ENCODE results near the gene PRRX2.
"Not testable (repeated sequence)": the region's sequence is repeated elsewhere in the genome, so short reads cannot be mapped to it uniquely, and the experiment has no call there.

PRRX2 gene

GRCh38 chr9:129655154-129655553 lies 10.3 kb upstream of the PRRX2 start:
- Histone ChIP-seq H3K4me1 (no peaks in the 10 kb centered on the region), H3K9me3 (no peaks in the 10 kb centered on the region), H3K36me3 (no peaks in the 10 kb centered on the region), H3K27me3 (no peaks in the 10 kb centered on the region), H3K4me3 (ENCODE audit: low read depth, low read length) (no peak overlapping the region)
- TF ChIP-seq CTCF (IDR thresholded peaks at IDR 0.05; ENCODE audit: low read depth, low read length), result no peak
- no peak for DNase-seq

- TF ChIP-seq CTCF (IDR thresholded peaks at IDR 0.05; ENCODE audit: low read depth, low read length), result no peak
- no peak for DNase-seq
- H3K36me3 ChIP-seq, result no peaks in the 10 kb centered on the region
- no peaks in the 10 kb centered on the region for H3K4me1 ChIP-seq
- no peaks in the 10 kb centered on the region for H3K9me3 ChIP-seq
- H3K27me3 ChIP-seq, result no peaks in the 10 kb centered on the region
- H3K4me3 ChIP-seq (ENCODE audit: low read depth, low read length), result no peak overlapping the region
Measured at GRCh38 chr9:129655696-129656095, 9.8 kb upstream of the PRRX2 start.

- no peak for DNase-seq
- Histone ChIP-seq H3K4me3 (ENCODE audit: low read depth, low read length) (no peak overlapping the region), H3K9me3 (no peaks in the 10 kb centered on the region), H3K4me1 (no peaks in the 10 kb centered on the region), H3K36me3 (no peaks in the 10 kb centered on the region), H3K27me3 (no peaks in the 10 kb centered on the region)
- TF ChIP-seq CTCF (IDR thresholded peaks at IDR 0.05; ENCODE audit: low read depth, low read length), result no peak
Measured at GRCh38 chr9:129656795-129657390, 8.6 kb upstream of the PRRX2 start.

GRCh38 chr9:129661029-129661428 lies 4.4 kb upstream of the PRRX2 start:
- H3K36me3 ChIP-seq, result no peaks in the 10 kb centered on the region
- no peaks in the 10 kb centered on the region for H3K4me1 ChIP-seq
- H3K9me3 ChIP-seq, result no peaks in the 10 kb centered on the region
- peaks cover 8% of the 10 kb centered on the region for H3K27me3 ChIP-seq
- no peak overlapping the region for H3K4me3 ChIP-seq (ENCODE audit: low read depth, low read length)
- no peak for DNase-seq
- TF ChIP-seq CTCF (IDR thresholded peaks at IDR 0.05; ENCODE audit: low read depth, low read length), result no peak

- not testable (repeated sequence) for H3K4me3 ChIP-seq (ENCODE audit: low read depth, low read length); DNase-seq; H3K9me3 ChIP-seq; H3K36me3 ChIP-seq; H3K27me3 ChIP-seq; H3K4me1 ChIP-seq
Measured at GRCh38 chr9:129662239-129662638, 3.2 kb upstream of the PRRX2 start.

GRCh38 chr9:129664746-129665388 lies 580 bp upstream of the PRRX2 start:
- Histone ChIP-seq H3K27me3 (peaks cover 8% of the 10 kb centered on the region), H3K36me3 (no peaks in the 10 kb centered on the region), H3K4me3 (ENCODE audit: low read depth, low read length) (peak overlapping the region; percentile 33), H3K4me1 (no peaks in the 10 kb centered on the region), H3K9me3 (no peaks in the 10 kb centered on the region)
- no peak for TF ChIP-seq CTCF (IDR thresholded peaks at IDR 0.05; ENCODE audit: low read depth, low read length)
- DNase-seq, result no peak
